Peyer's patch (tissue), 4 donors: Measurements from ENCODE around the gene TFF1. TPM values are rescaled to one million over a fixed set of nuclear protein-coding genes. Genes with fewer than 3 reads are reported as not detected.

Experiments used
- DNase-seq, 3 donors: peaks; one replicate each; pipeline ENCODE4 v3.0.0-alpha.2; 2017 to 2019
- H3K27ac ChIP-seq, 4 donors: fragments of 200-600 bp; sonication (generic); one replicate each; pipeline ENCODE4 v1.5.1; 2016 to 2019
- H3K27me3 ChIP-seq, 2 donors: fragments of 200-600 bp; sonication (generic); one replicate each; pipeline ENCODE4 v1.5.1; 2019
- H3K36me3 ChIP-seq, 3 donors: fragments of 200-600 bp; sonication (generic); one replicate each; pipeline ENCODE4 v1.5.1; 2016 to 2019
- H3K4me1 ChIP-seq, 4 donors: fragments of 200-600 bp; sonication (generic); one replicate each; pipeline ENCODE4 v1.5.1; 2016 to 2019
- H3K4me3 ChIP-seq, 4 donors: fragments of 200-600 bp; sonication (generic); 1 replicate in 3 of 4; 2 replicates in 1 of 4; pipeline ENCODE4 v1.5.1; 2016 to 2019; ENCODE audit warnings: mild to moderate bottlenecking in 1 of 4
- H3K9me3 ChIP-seq, 4 donors: fragments of 200-600 bp; sonication (generic); one replicate each; pipeline ENCODE4 v1.5.1; 2016 to 2019; ENCODE audit warnings: mild to moderate bottlenecking in 1 of 4
- POLR2A ChIP-seq, 2 donors: fragments of 450-650 bp; IDR thresholded peaks; one replicate each; pipeline ENCODE4 v1.5.1; 2017; ENCODE audit warnings: antibody characterized with exemption in 2 of 2, mild to moderate bottlenecking in 2 of 2, moderate library complexity in 2 of 2
- total RNA-seq, 4 donors: library from RNA; depleted of rRNA; stranded (reverse); fragments of >200 nt; gene quantifications; one replicate each; pipeline ENCODE4 v1.1.0, GENCODE V29; 2016
- TF ChIP-seq, protein P1 (sequence below), 6 experiments: fragments of 450-650 bp in 4 of 6; fragments of 200-600 bp in 2 of 6; sonication (generic) in 1 of 6; IDR thresholded peaks; one replicate each; pipeline ENCODE4 v1.5.1; 2017 to 2019; ENCODE audit warnings: antibody characterized with exemption in 6 of 6, mild to moderate bottlenecking in 3 of 6, moderate library complexity in 1 of 6

The TFF1 gene
- total RNA-seq, 4 donors from 2014 or later, result 32.4 to 136 (median 103) TPM; not detected in 1

DNA sequence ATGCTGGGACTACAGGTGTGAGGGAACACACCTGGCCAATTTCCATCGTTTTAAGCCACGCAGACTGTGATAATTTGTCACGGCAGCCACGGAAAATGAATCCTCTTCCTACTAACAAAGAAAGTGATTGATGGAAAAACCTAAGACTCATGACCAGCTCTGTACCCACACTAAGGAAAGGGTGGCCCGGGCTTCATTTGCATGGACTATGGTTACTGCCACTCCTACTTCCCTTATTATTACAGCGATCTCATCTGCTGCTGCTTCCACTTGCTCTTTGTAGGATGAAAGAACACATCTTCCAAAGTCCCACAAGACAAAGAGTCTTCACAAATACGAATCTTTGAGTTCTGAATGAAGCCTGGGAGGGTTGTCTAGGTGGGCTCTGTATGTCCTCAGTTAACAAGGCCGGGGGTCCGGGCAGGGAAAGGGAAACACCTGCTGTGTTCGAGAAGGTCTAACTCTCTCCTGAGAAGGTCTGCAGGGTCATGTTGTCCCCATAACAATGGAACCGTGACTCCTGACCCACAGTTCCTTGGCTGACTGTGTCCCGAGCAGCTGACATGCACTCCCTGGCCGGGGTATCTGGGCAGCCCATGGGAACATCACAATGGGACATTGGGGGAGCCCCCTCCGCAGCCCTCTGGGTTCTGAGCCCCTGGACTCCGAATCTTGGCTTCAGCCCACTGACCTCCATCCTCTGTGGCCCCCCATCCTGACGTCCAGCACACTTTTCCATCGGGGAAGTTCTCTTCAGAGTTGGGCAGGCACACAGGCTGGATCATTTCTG is 13.3 kb upstream of the TFF1 start:
- Histone ChIP-seq H3K9me3 (peaks cover 0 to 4% (median 0%) of the 10 kb centered on the region in 4 donors), H3K36me3 (no peaks in the 10 kb centered on the region), H3K27ac (no peak overlapping the region), H3K4me1 (peaks cover 0 to 8% (median 3%) of the 10 kb centered on the region in 4 donors), H3K4me3 (no peak overlapping the region), H3K27me3 (no peaks in the 10 kb centered on the region)
- peak; percentile 40 to 51 (median 49) for DNase-seq
- TF ChIP-seq, protein P1, sequence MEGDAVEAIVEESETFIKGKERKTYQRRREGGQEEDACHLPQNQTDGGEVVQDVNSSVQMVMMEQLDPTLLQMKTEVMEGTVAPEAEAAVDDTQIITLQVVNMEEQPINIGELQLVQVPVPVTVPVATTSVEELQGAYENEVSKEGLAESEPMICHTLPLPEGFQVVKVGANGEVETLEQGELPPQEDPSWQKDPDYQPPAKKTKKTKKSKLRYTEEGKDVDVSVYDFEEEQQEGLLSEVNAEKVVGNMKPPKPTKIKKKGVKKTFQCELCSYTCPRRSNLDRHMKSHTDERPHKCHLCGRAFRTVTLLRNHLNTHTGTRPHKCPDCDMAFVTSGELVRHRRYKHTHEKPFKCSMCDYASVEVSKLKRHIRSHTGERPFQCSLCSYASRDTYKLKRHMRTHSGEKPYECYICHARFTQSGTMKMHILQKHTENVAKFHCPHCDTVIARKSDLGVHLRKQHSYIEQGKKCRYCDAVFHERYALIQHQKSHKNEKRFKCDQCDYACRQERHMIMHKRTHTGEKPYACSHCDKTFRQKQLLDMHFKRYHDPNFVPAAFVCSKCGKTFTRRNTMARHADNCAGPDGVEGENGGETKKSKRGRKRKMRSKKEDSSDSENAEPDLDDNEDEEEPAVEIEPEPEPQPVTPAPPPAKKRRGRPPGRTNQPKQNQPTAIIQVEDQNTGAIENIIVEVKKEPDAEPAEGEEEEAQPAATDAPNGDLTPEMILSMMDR (IDR thresholded peaks at IDR 0.05), result no peak
- TF ChIP-seq POLR2A (IDR thresholded peaks at IDR 0.05), result no peak

DNA sequence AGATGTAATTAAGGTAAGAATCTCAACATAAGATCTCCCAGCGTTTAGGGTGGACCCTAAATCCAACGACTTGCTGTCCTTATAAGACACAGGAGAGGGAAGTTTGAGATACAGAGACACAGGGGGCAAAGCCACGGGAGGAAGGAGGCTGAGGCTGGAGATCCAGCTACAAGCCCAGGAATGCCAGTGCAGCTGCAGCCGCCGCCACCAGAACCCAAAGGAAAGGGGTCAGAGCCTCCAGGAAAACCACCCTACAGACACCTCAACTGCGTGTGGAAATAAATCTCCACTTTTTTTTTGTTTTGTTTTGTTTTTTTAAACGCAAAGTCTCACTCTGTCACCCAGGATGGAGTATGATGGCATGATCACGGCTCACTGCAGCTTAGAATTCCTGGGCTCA is 12.1 kb upstream of the TFF1 start:
- peaks cover 0 to 8% (median 0%) of the 10 kb centered on the region in 4 donors for H3K4me1 ChIP-seq
- no peaks in the 10 kb centered on the region for H3K36me3 ChIP-seq
- TF ChIP-seq, protein P1 (IDR thresholded peaks at IDR 0.05), result no peak
- no peak for TF ChIP-seq POLR2A (IDR thresholded peaks at IDR 0.05)
- H3K9me3 ChIP-seq, result peaks cover 0 to 4% (median 0%) of the 10 kb centered on the region in 4 donors
- DNase-seq, result peak in 1 of 3 donors; percentile 4
- H3K27ac ChIP-seq, result no peak overlapping the region
- no peaks in the 10 kb centered on the region for H3K27me3 ChIP-seq
- H3K4me3 ChIP-seq, result no peak overlapping the region

DNA sequence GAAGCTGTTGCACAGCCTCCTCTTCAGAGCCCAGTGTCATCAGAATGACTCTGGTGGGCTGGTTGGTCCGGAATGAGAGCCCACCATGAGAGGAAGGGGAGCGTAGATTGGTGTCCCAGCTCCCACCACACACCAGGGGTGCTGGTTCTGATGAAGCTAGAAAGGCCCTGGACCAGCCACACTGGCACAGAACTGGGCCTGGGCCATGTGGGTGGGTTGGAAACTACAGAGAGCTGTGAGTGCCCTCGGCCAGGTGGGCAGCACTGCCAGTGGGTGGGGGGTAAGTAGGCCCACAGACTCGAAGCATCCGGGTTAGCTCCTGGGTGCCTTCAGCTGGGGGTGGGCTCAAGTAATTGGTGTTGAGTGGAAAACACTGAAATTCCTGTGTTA is 11.6 kb upstream of the TFF1 start:
- peak in 1 of 3 donors; percentile 34 for DNase-seq
- Histone ChIP-seq H3K4me1 (peaks cover 0 to 8% (median 0%) of the 10 kb centered on the region in 4 donors), H3K4me3 (no peak overlapping the region), H3K27ac (no peak overlapping the region), H3K27me3 (no peaks in the 10 kb centered on the region), H3K36me3 (no peaks in the 10 kb centered on the region), H3K9me3 (peaks cover 0 to 4% (median 0%) of the 10 kb centered on the region in 4 donors)
- TF ChIP-seq, protein P1 (IDR thresholded peaks at IDR 0.05), result no peak
- no peak for TF ChIP-seq POLR2A (IDR thresholded peaks at IDR 0.05)

DNA sequence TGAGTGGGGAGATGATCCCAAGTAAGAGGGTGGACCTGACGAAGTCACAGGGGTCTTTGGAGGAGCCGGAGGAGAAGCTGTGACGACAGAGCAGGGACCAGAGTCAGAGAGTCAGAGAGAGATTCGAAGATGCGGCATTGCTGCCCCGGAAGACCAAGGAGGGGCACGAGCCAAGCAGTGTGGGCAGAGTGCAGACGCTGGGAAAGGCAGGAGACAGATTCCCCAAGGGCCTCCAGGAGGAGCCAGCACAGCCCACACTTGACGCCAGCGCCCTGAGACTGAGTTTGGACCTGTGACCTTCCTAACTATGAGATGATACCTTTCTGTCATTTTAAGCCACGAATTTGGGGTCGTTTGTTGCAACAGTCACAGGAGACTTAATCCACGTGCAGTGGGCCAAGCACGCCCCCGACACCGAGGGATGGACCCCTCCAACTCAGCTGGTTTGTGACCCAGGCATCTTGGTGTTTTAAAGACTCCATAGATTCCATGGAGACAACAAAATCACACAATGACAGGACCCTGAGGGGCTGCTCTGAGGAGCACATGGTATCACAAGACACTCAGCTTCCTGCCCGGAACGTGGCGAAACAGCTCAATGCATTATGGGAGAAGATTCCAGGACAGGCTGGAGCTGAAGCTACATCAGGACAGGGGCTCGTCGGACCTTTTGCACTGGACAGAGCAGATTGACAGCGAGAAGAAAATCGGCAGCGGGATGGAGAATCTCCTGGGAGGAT is 11.0 kb upstream of the TFF1 start:
- peak in 2 of 3 donors; percentile 37 to 46 for DNase-seq
- no peaks in the 10 kb centered on the region for H3K36me3 ChIP-seq
- H3K4me1 ChIP-seq, result peaks cover 0 to 8% (median 0%) of the 10 kb centered on the region in 4 donors
- H3K9me3 ChIP-seq, result peaks cover 0 to 4% (median 0%) of the 10 kb centered on the region in 4 donors
- H3K27ac ChIP-seq, result no peak overlapping the region
- TF ChIP-seq, protein P1 (IDR thresholded peaks at IDR 0.05), result no peak
- TF ChIP-seq POLR2A (IDR thresholded peaks at IDR 0.05), result no peak
- H3K27me3 ChIP-seq, result no peaks in the 10 kb centered on the region
- no peak overlapping the region for H3K4me3 ChIP-seq

DNA sequence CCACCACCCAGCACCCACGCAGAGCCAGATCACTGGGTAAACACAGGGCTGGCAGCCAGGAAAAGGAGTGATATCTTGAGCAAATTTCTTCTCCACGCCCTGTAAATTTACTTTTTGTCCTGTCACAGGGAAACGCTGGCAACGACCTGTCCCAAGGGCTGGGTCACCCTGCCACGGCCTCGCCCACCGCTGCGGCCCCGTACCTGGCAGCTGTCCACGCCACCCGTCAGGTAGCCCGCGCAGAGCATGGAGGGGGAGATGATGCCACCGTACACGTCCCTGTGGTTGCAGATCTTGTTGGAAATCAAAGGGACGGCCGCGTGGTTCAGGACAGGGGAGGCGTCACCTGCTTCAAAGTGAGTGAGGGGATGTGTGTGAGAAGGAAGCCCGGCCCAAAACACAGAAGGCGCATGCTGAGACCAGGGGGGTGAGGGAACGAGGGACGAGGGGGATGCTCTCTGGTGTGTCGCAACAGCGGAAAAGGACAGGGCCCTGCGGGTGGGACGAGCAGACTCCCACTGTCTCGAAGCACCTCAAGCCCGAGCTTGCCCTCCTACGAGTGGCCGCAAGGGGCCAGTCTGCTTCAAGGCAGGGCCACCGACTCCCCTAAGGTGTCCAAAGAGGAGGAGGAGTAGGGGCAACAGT is 10.1 kb upstream of the TFF1 start:
- peak in 2 of 3 donors; percentile 54 to 74 for DNase-seq
- peak overlapping the region in 1 of 4 donors; percentile 26 for H3K4me3 ChIP-seq
- no peaks in the 10 kb centered on the region for H3K27me3 ChIP-seq
- H3K36me3 ChIP-seq, result no peaks in the 10 kb centered on the region
- peak overlapping the region in 2 of 4 donors; percentile 67 to 78 for H3K27ac ChIP-seq
- H3K4me1 ChIP-seq, result peaks cover 0 to 8% (median 0%) of the 10 kb centered on the region in 4 donors
- TF ChIP-seq POLR2A (IDR thresholded peaks at IDR 0.05), result no peak
- TF ChIP-seq, protein P1 (IDR thresholded peaks at IDR 0.05), result peak in 1 of 6 experiments; percentile 21
- peaks cover 0 to 2% (median 0%) of the 10 kb centered on the region in 4 donors for H3K9me3 ChIP-seq
